DOHH2 (cell line): Measurements from ENCODE around the gene LRRC8D.

Experiments used
- H3F3A ChIP-seq: fragments of 200-600 bp; sonication (generic), shearing (Covaris generic); 2 replicates; pipeline ENCODE4 v1.6.0; 2016; ENCODE audit warnings: antibody characterized with exemption, mild to moderate bottlenecking; ENCODE audit not compliant: control insufficient read depth, insufficient read depth
- H3K27ac ChIP-seq: fragments of 200-600 bp; sonication (generic); 2 replicates; pipeline ENCODE4 v1.5.1; 2014; ENCODE audit warnings: low read depth, mild to moderate bottlenecking, low read length, moderate library complexity
- H3K27me3 ChIP-seq: fragments of 200-600 bp; sonication (generic); 2 replicates; pipeline ENCODE4 v1.6.1; 2014; ENCODE audit warnings: mild to moderate bottlenecking, low read length, mixed read lengths; ENCODE audit not compliant: control insufficient read depth
- H3K36me3 ChIP-seq: fragments of 200-600 bp; sonication (generic); 2 replicates; pipeline ENCODE4 v1.6.1; 2014; ENCODE audit warnings: mild to moderate bottlenecking, low read length, moderate library complexity, mixed read lengths; ENCODE audit not compliant: control insufficient read depth
- H3K4me1 ChIP-seq: fragments of 200-600 bp; sonication (generic); 2 replicates; pipeline ENCODE4 v1.6.1; 2014; ENCODE audit warnings: mild to moderate bottlenecking, low read length, mixed read lengths; ENCODE audit not compliant: control insufficient read depth
- H3K4me2 ChIP-seq: fragments of 200-600 bp; sonication (generic); 2 replicates; pipeline ENCODE4 v1.6.0; 2014; ENCODE audit warnings: mild to moderate bottlenecking, low read length, moderate library complexity
- H3K4me3 ChIP-seq: fragments of 200-600 bp; sonication (generic); 2 replicates; pipeline ENCODE4 v1.5.1; 2014; ENCODE audit warnings: mild to moderate bottlenecking, low read length, mixed read lengths
- H3K79me2 ChIP-seq: fragments of 200-600 bp; sonication (generic); 2 replicates; pipeline ENCODE4 v1.6.1; 2014; ENCODE audit warnings: mild to moderate bottlenecking, low read length, mixed read lengths; ENCODE audit not compliant: control insufficient read depth
- H3K9me2 ChIP-seq: fragments of 200-600 bp; sonication (generic); replicated peaks from 2 replicates; pipeline ENCODE4 v1.6.1; 2014; ENCODE audit warnings: mild to moderate bottlenecking, low read length, mixed read lengths; ENCODE audit not compliant: control insufficient read depth
- H3K9me3 ChIP-seq: fragments of 200-600 bp; sonication (generic); 2 replicates; pipeline ENCODE4 v1.6.1; 2014; ENCODE audit warnings: antibody characterized with exemption, low read length, mixed read lengths; ENCODE audit not compliant: control insufficient read depth, insufficient read depth
- H4K20me1 ChIP-seq: fragments of 200-600 bp; sonication (generic); 2 replicates; pipeline ENCODE4 v1.6.0; 2014; ENCODE audit warnings: low read depth, mild to moderate bottlenecking, antibody characterized with exemption, low read length, moderate library complexity; ENCODE audit not compliant: control insufficient read depth, insufficient read depth
- EZH2phosphoT487 ChIP-seq: fragments of 200-600 bp; sonication (generic); IDR thresholded peaks from 2 replicates; pipeline ENCODE4 v1.6.1; 2017; ENCODE audit warnings: borderline replicate concordance, mild to moderate bottlenecking, antibody characterized with exemption, low read length, moderate library complexity, mixed read lengths
- TF ChIP-seq, protein P1 (sequence below): fragments of 200-600 bp; sonication (generic); IDR thresholded peaks from one replicate; pipeline ENCODE4 v1.5.1; 2014; ENCODE audit warnings: antibody characterized with exemption, mild to moderate bottlenecking, low read depth, low read length; ENCODE audit not compliant: poor library complexity, severe bottlenecking

The LRRC8D gene

DNA sequence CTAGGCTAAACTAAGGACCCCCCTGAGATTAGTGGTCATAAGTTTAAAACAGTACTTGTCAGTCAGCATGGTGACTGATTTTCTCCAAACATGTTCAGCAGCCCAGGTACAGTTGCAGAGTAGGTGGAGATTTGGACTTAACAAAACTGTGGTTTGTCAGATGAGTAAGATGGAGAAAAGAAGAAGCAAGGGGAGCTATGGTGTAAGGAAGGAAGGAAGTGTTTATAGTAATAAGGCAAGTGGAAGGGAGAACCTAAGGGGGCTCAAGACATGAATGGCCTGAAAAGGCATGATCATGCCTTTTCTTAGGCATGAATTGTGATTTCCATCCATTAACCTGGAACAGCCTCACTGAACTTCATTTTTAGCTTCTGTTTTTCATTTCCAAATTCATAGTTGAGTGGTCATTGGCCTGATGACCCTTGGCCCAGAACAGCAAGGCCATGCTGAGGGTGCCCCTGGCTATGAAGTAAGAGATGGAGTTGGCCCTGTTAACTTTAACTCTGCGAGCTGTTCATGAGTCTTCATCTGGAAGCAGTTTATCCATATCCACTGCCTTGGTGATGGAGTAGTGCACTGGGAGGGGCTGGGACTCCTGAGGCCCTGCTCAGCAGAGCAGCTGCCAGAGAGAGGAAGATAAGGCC is 60.7 kb downstream of the LRRC8D start:
- H3K79me2 ChIP-seq: peaks cover 2% of the 10 kb centered on the region; the same call in 1 of the 2 replicates
- H3K27me3 ChIP-seq: no peaks in the 10 kb centered on the region
- no peaks in the 10 kb centered on the region for H3K4me1 ChIP-seq
- no peaks in the 10 kb centered on the region for H4K20me1 ChIP-seq
- H3K9me2 ChIP-seq: no peaks in the 10 kb centered on the region
- peaks cover 8% of the 10 kb centered on the region for H3K36me3 ChIP-seq
- H3F3A ChIP-seq: no peaks in the 10 kb centered on the region
- no peak overlapping the region for H3K4me2 ChIP-seq
- TF ChIP-seq, protein P1, sequence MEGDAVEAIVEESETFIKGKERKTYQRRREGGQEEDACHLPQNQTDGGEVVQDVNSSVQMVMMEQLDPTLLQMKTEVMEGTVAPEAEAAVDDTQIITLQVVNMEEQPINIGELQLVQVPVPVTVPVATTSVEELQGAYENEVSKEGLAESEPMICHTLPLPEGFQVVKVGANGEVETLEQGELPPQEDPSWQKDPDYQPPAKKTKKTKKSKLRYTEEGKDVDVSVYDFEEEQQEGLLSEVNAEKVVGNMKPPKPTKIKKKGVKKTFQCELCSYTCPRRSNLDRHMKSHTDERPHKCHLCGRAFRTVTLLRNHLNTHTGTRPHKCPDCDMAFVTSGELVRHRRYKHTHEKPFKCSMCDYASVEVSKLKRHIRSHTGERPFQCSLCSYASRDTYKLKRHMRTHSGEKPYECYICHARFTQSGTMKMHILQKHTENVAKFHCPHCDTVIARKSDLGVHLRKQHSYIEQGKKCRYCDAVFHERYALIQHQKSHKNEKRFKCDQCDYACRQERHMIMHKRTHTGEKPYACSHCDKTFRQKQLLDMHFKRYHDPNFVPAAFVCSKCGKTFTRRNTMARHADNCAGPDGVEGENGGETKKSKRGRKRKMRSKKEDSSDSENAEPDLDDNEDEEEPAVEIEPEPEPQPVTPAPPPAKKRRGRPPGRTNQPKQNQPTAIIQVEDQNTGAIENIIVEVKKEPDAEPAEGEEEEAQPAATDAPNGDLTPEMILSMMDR: no peak
- TF ChIP-seq EZH2phosphoT487: no peak
- no peak overlapping the region for H3K4me3 ChIP-seq
- 0 out of 2 replicates have a peak, but pooled peaks cover 5% of the 10 kb centered on the region for H3K9me3 ChIP-seq
- no peak overlapping the region for H3K27ac ChIP-seq

DNA sequence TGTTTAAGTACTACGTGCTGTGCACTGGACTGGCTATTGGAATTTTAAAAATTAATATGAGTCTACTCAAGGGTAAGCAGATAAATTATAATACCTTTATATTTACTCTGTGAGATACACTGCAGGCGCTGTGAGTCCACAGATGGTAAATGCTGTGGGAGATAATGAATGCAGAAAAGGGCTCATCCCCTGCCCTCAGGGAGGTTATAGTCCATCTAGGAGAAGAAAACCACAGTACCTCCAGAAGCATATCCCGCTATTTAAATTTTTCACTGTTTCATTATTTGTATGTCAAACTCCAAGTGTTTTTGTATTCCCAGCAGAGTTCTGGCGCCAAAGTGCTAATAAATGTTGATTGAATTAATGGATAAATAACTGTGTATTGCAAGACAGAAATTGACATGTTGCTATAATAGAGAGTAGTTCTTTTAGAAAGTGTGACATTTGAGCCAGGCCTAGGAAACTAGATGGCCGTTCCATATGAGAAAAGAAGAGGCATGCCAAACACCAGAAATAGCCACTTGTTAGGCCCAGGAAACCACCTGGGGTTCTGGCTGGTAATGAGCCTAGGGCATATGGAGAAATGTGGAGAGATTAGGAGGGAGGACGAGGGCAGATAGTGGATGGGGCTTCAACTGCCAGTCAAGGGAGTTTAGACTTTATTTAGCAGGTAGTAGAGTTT is 61.7 kb downstream of the LRRC8D start:
- peaks cover 7% of the 10 kb centered on the region for H3K36me3 ChIP-seq
- no peak overlapping the region for H3K4me3 ChIP-seq
- H3K9me3 ChIP-seq: 0 out of 2 replicates have a peak, but pooled peaks cover 5% of the 10 kb centered on the region
- H4K20me1 ChIP-seq: no peaks in the 10 kb centered on the region
- H3K4me2 ChIP-seq: no peak overlapping the region
- H3K4me1 ChIP-seq: no peaks in the 10 kb centered on the region
- no peaks in the 10 kb centered on the region for H3F3A ChIP-seq
- H3K79me2 ChIP-seq: peaks cover 2% of the 10 kb centered on the region; the same call in 1 of the 2 replicates
- H3K27me3 ChIP-seq: no peaks in the 10 kb centered on the region
- TF ChIP-seq, protein P1: no peak
- no peak for TF ChIP-seq EZH2phosphoT487
- no peaks in the 10 kb centered on the region for H3K9me2 ChIP-seq
- no peak overlapping the region for H3K27ac ChIP-seq

DNA sequence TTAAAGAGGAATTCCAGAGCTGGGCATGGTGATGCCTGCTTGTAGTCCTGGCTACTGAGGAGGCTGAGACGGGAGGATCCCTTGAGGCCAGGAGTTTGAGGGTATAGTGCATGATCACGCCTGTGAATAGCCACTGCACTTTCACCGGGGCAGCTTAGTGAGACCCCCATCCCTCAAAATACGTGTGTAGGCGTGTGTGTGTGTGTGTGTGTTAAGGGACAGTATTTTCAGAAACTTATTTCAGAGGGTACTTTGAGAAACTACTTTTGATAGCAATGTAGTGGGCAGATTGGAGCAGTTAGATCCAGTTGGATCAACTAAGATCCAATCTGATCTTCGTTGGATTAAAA is 62.2 kb downstream of the LRRC8D start:
- H3K27me3 ChIP-seq: no peaks in the 10 kb centered on the region
- H3K79me2 ChIP-seq: peaks cover 2% of the 10 kb centered on the region; the same call in 1 of the 2 replicates
- no peak overlapping the region for H3K27ac ChIP-seq
- H4K20me1 ChIP-seq: no peaks in the 10 kb centered on the region
- no peak for TF ChIP-seq EZH2phosphoT487
- TF ChIP-seq, protein P1: no peak
- H3F3A ChIP-seq: no peaks in the 10 kb centered on the region
- peaks cover 7% of the 10 kb centered on the region for H3K36me3 ChIP-seq
- H3K9me3 ChIP-seq: 0 out of 2 replicates have a peak, but pooled peaks cover 5% of the 10 kb centered on the region
- H3K4me2 ChIP-seq: no peak overlapping the region
- no peak overlapping the region for H3K4me3 ChIP-seq
- no peaks in the 10 kb centered on the region for H3K4me1 ChIP-seq
- H3K9me2 ChIP-seq: no peaks in the 10 kb centered on the region
